ENCODE measurements around the gene KCNQ1. TPM values are rescaled to one million over a fixed set of nuclear protein-coding genes. Genes with fewer than 3 reads are reported as not detected.
A peak's percentile ranks its signal among the peaks of the same experiment; 100 is the strongest.

KCNQ1 gene
- total RNA-seq, 4 donors from 2014 or later = 0.89 to 2.2 (median 1.3) TPM

DNA sequence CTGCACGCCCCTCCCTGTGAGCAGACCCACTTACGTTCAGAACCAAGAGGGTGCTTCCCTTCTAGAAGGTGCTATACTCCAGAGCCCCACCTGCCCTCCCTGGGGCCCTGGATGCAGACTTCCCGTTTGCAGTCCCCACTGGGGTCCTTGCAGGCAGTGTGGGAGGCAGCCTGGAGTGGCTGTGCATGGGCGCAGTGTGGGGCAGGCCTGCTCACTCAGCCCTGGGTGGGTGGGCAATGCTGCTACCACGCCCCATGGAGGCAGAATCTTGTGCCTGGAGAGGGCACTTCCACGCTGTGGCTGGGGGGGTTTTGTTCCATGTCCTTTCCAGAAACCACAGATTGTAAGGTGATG lies 138.8 kb downstream of the KCNQ1 start:
- TF ChIP-seq, protein P1, sequence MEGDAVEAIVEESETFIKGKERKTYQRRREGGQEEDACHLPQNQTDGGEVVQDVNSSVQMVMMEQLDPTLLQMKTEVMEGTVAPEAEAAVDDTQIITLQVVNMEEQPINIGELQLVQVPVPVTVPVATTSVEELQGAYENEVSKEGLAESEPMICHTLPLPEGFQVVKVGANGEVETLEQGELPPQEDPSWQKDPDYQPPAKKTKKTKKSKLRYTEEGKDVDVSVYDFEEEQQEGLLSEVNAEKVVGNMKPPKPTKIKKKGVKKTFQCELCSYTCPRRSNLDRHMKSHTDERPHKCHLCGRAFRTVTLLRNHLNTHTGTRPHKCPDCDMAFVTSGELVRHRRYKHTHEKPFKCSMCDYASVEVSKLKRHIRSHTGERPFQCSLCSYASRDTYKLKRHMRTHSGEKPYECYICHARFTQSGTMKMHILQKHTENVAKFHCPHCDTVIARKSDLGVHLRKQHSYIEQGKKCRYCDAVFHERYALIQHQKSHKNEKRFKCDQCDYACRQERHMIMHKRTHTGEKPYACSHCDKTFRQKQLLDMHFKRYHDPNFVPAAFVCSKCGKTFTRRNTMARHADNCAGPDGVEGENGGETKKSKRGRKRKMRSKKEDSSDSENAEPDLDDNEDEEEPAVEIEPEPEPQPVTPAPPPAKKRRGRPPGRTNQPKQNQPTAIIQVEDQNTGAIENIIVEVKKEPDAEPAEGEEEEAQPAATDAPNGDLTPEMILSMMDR (IDR thresholded peaks at IDR 0.05) = no peak
- no peak for TF ChIP-seq POLR2AphosphoS5 (IDR thresholded peaks at IDR 0.05)
- no peak for TF ChIP-seq POLR2A (IDR thresholded peaks at IDR 0.05)
- no peak for TF ChIP-seq EP300 (IDR thresholded peaks at IDR 0.05)
- Histone ChIP-seq H3K4me3 (no peak overlapping the region), H3K27ac (no peak overlapping the region), H3K9me3 (no peaks in the 10 kb centered on the region), H3K27me3 (no peaks in the 10 kb centered on the region), H3K36me3 (no peaks in the 10 kb centered on the region), H3K4me1 (no peaks in the 10 kb centered on the region)
- WGBS = 91% methylated on average over 5 of the region's 6 CpGs
- no peak for DNase-seq (ENCODE audit: low spot score in 2 of 2)

DNA sequence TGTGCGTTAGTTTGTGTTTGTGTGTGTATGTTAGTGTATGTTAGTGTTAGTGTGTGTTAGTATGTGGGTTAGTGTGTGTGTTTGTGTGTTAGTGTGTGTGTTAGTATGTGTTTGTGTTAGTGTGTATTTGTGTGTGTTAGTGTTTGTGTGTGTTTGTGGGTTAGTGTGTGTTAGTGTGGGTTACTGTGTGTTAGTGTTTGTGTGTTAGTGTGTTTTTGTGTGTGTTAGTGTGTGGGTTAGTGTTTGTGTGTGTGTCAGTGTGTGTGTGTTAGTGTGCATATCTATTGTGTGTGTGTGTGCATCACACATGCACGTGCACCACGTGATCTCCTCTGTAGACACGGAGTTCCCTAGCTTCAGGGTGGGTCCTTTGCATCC lies 139.6 kb downstream of the KCNQ1 start:
- H3K9me3 ChIP-seq = no peaks in the 10 kb centered on the region
- no peak overlapping the region for H3K27ac ChIP-seq
- no peaks in the 10 kb centered on the region for H3K4me1 ChIP-seq
- H3K4me3 ChIP-seq = no peak overlapping the region
- no peak for DNase-seq (ENCODE audit: low spot score in 2 of 2)
- H3K36me3 ChIP-seq = no peaks in the 10 kb centered on the region
- H3K27me3 ChIP-seq = no peaks in the 10 kb centered on the region
- WGBS = 68% methylated on average over 4 of the region's 4 CpGs
- no peak for TF ChIP-seq EP300 (IDR thresholded peaks at IDR 0.05)
- TF ChIP-seq, protein P1 (IDR thresholded peaks at IDR 0.05) = no peak
- TF ChIP-seq POLR2AphosphoS5 (IDR thresholded peaks at IDR 0.05) = no peak
- TF ChIP-seq POLR2A (IDR thresholded peaks at IDR 0.05) = no peak

DNA sequence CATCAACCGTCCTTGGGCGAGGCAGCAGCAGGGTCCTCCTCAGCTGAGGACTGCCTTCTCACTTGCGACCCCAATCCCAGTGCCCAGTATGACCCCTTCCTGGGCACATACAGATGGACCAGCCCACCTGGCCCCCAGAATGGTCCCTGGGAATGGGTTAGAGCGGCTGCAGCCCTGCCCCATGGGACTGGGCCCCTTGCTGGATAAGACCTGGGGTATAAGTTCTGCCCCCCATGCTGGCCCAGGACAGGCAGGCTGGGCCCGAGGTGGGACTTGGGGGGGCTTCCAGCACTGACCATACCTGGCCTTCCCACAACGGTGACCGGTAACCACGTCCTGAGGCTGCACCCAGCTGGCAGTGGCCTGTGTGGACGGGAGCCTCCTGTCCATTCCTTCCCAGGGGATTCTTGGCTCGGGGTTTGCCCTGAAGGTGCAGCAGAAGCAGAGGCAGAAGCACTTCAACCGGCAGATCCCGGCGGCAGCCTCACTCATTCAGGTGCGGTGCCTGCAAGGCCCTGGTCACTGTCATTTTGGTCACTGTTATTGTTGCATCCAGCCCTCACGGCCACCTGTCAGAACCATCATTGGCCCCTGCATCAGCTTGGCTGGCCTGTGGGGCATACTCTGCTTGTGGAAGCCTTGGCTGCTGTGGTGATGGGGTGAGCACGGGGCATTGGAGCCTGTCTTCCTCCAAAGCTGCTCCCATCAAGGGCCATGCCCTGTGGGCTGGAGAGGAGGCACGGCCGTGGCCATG lies 140.2 kb downstream of the KCNQ1 start:
- no peaks in the 10 kb centered on the region for H3K9me3 ChIP-seq
- H3K27me3 ChIP-seq = no peaks in the 10 kb centered on the region
- H3K36me3 ChIP-seq = no peaks in the 10 kb centered on the region
- WGBS = 91% methylated on average over 8 of the region's 18 CpGs
- no peaks in the 10 kb centered on the region for H3K4me1 ChIP-seq
- H3K4me3 ChIP-seq = no peak overlapping the region
- DNase-seq (ENCODE audit: low spot score in 2 of 2) = peak in 1 of 2 donors; percentile 45
- TF ChIP-seq, protein P1 (IDR thresholded peaks at IDR 0.05) = no peak
- TF ChIP-seq EP300 (IDR thresholded peaks at IDR 0.05) (no peak), POLR2AphosphoS5 (IDR thresholded peaks at IDR 0.05) (no peak), POLR2A (IDR thresholded peaks at IDR 0.05) (no peak)
- no peak overlapping the region for H3K27ac ChIP-seq

DNA sequence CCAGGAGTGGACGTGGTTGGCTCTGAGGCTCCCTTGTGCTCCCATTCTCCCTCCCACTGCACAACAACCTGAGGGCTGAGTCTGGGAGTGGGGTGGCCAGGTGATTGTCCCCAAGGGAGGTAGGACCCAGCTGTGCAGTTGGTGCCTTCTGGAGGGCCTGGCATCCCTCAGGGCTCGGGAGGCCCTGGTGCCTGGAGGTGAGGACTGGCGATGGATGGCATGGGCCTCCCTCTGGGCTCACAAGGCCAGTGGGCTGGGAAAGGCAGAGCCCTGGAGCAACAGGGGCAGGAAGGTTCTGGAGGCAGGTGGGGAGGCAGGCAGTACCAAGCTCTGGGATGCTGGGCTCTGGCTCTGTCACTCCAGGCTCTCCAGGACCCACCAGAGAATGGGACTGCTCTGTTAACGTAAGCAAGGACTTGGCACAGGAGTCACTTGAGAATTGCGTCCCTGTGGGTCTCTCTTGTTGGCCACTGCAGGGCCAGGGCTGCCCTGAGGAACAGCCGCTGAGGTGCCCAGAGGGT lies 140.8 kb downstream of the KCNQ1 start:
- Histone ChIP-seq H3K9me3 (no peaks in the 10 kb centered on the region), H3K4me1 (no peaks in the 10 kb centered on the region), H3K27ac (no peak overlapping the region), H3K27me3 (no peaks in the 10 kb centered on the region), H3K36me3 (no peaks in the 10 kb centered on the region), H3K4me3 (no peak overlapping the region)
- WGBS = 67% methylated on average over 1 of the region's 6 CpGs
- no peak for DNase-seq (ENCODE audit: low spot score in 2 of 2)
- TF ChIP-seq POLR2AphosphoS5 (IDR thresholded peaks at IDR 0.05) = no peak
- no peak for TF ChIP-seq EP300 (IDR thresholded peaks at IDR 0.05)

DNA sequence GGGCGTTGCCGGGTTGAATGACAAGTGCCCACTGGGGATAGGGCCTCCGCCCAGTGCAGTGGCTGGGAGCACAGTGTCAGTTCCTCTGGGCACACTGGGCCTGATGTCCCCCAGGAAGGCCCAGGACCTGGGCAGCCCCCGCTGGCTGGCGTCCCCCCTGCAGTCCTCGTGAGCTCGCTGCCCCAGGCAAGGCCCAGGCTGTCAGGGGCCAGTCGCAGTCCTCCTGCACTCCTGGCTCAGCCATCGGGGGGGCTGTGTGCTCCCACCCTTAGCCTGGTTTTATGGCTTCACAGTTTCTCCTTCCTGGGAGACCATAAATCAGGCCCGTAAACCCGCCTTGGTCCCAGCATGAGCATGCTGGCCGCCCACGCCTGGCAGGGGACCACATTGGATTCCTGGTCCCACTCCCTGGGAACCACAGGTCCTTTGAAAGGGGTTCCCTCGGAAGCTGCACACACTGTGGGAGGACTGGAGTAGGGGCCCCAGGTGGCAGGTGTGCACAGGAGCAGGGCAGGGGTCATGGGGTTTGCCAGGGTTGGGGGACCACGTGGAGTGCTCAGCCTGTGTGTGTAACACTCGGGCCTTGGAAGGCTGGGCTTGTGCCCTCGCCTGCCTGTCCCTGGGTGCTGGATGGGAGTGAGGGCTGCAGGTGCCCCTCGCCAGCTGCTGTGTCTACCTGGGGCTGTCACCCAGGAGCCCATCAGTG lies 141.4 kb downstream of the KCNQ1 start:
- WGBS = 75% methylated on average over 7 of the region's 18 CpGs
- DNase-seq (ENCODE audit: low spot score in 2 of 2) = peak; percentile 56 to 69
- no peak for TF ChIP-seq POLR2A (IDR thresholded peaks at IDR 0.05)
- TF ChIP-seq POLR2AphosphoS5 (IDR thresholded peaks at IDR 0.05) = no peak
- TF ChIP-seq, protein P1 (IDR thresholded peaks at IDR 0.05) = no peak
- TF ChIP-seq EP300 (IDR thresholded peaks at IDR 0.05) = no peak
- Histone ChIP-seq H3K27ac (no peak overlapping the region), H3K27me3 (no peaks in the 10 kb centered on the region), H3K4me1 (no peaks in the 10 kb centered on the region), H3K9me3 (no peaks in the 10 kb centered on the region), H3K36me3 (no peaks in the 10 kb centered on the region), H3K4me3 (no peak overlapping the region)
